Stimulated activated CD4-positive, alpha-beta T cell treated with anti-CD3 and anti-CD28 coated beads, TNF-alpha, amount 100 ng/mL, for 24 hours (primary cell): ENCODE measurements around the gene GPBP1.
"Not testable (repeated sequence)": the region's sequence is repeated elsewhere in the genome, so short reads cannot be mapped to it uniquely, and the experiment has no call there.

Experiments used
- DNase-seq, 3 experiments: peaks; one replicate each; pipeline ENCODE4 v3.0.0-alpha.2; 2020; ENCODE audit warnings: low read depth in 3 of 3

GPBP1 gene

DNA sequence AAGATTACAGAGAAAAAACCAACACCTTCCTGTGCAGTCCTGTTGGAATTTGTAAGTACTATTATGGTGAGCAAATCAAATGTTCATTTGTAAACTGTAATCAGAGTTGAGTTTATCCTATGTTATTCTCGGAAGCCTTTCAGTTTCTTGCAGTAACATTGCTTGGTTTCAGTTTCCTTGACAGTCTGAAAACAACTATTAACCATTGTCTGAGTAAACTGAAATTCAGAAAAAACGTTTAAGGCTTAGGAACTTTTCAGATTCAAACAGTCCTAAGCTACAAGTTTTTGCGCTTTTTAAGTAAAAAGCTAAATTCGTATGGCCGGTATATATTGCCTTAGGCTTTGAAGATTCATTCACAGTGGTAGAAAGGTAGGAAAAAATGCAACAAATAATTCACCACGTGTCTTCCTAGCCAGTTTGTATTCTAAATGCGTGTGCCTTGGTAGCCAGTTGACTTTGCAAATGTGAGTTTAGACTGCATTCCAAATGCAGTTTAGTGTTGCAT is 2.5 kb downstream of the GPBP1 start:
- no peak for DNase-seq

DNA sequence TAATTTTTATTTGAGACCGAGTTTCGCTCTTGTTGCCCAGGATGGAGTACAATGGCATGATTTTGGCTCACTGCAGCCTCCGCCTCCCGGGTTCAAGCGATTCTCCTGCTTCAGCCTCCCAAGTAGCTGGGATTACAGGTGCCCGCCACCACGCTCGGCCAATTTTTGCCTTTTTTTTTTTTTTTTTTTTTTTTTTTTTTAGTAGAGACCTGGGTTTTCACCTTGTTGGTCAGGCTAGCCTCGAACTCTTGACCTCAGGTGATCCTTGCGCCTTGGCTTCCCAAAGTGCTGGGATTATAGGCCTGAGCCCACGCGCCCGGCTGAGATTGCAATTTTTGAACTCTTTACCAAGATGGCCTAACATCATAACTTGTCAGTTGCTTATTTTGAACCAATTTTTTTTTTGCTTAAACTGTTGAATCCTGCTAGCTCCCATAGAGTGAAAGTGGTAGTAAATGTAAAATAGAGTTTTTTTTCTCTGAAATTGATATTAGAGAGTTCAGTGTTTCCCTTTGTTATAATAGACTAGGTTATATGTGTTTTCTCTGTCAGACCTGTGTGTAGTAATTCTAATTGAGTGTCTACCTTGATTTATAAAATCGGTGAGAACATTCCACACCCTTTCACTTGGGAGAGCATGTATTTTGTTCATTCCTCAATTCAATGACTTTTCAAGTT is 3.8 kb downstream of the GPBP1 start:
- DNase-seq = no peak

DNA sequence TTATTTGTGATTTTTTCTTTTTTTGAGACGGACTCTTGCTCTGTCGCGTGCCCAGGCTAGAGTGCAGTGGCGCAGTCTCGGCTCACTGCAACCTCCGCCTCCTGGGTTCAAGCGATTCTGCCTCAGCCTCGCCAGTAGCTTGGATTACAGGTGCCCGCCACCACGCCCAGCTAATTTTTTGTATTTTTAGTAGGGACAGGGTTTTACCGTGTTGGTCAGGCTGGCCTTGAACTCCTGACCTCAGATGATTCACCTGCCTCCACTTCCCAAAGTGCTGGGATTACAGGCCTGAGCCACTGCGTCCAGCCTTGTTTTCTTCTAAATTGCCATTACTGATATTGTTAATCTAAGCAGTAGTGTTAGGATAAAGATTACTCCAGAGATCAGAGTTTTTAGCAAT is 4.4 kb downstream of the GPBP1 start:
- DNase-seq = not testable (repeated sequence)

DNA sequence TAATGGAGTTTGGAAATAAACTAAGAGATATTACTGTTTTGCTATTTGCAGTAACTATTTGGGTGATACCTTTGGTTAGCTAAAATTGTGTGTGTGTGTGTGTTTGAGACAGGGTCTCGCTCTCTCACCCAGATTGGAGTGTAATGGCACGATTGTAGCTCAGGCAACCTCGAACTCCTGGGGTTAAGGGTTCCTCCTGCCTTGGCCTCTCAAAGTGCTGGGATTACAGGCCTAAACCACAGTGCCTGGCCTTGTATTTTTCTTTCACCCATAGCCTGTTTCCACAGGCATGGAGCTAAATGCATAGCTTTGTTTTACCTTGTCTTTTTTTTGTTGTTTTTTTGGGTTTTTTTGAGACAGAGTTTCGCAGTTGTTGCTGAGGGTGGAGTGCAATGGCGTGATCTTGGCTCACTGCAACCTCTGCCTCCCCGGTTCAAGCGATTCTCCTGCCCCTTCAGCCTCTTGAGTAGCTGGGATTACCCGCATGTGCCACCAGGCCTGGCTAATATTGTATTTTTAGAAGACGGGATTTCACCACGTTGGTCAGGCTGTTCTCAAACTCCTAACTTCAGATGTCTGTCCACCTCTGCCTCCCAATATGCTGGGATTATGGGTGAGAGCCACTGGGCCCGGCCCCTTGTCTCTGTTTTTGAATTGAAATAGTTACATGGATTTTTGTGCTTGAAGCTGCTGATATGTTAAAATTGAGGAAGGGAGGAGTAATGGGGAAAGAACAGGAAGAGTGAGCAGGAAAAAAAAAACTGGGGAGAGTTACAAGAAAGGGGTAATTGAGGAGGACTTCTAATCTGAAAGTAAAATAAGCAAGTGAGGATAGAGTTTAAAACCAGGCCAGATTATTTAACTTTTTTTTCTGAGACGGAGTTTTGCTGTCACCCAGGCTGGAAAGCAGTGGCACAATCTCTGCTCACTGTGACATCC is 5.7 kb downstream of the GPBP1 start:
- no peak for DNase-seq

DNA sequence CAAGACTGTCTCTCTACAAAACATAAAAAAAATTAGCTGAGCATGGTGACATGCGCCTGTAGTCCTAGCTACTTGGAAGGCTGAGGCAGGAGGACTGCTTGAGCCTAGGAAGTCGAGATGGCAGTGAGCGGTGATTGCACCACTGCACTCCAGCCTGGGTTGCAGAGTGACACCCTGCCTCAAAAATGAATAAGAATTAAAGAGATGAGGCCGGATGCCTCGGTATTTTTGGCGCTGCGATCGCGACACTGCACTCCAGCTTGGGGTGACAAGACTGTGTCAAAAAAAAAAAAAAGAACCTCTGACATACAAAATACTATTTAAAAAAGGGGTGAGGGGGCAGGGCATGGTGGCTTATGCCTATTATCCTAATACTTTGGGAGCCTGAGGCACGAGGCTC is 7.3 kb downstream of the GPBP1 start:
- DNase-seq = no peak

DNA sequence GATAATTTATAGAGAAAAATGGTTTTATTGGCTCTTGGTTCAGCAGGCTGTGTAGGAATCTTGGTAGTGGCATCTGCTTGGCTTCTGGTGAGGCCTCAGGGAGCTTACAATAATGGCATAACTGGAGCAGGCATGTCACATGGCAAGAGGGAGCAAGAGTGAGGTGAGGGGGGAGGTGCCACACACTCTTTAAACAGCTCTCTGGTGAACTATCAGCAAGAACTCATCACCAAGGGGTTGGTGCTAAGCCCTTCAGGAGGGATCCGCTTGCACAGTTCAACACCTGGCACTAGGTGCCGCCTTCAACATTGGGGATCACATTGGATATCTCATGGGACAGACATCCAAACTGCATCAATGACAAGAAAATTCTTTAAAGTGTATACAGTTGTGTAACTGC is 10.5 kb downstream of the GPBP1 start:
- DNase-seq = no peak

DNA sequence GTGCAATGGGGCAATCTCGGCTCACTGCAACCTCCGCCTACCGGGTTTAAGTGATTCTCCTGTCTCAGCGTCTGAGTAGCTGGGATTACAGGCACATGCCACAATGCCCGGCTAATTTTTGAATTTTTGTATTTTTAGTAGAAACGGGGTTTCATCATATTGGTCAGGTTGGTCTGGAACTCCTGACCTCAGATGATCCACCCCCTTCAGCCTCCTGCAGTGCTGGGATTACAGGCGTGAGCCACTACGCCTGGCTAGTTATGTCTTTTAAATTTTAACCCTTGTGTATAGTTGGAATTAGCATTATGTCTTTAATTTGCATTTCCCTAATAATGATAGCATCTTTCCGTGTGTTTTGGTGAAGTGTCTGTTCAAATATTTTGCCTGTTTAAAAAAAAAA is 11.5 kb downstream of the GPBP1 start:
- DNase-seq = no peak

DNA sequence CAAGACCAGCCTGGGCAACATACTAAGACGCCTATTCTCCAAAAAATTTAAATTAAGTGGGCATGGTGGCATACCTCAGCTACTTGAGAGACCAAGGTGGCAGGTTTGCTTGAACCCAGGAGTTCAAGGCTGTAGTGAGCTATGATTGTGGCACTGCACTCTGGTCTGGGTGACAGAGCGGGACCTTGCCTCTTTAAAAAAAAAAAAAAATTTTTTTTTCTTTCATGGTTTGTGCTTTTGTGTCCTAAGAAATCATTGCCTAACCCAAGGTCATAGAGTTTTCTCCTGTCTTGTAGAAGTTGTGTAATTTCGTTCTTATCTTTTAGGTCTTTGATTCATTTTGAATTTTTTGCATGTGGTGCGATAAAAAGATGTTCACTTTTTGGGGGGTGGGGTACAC is 12.3 kb downstream of the GPBP1 start:
- DNase-seq = no peak

DNA sequence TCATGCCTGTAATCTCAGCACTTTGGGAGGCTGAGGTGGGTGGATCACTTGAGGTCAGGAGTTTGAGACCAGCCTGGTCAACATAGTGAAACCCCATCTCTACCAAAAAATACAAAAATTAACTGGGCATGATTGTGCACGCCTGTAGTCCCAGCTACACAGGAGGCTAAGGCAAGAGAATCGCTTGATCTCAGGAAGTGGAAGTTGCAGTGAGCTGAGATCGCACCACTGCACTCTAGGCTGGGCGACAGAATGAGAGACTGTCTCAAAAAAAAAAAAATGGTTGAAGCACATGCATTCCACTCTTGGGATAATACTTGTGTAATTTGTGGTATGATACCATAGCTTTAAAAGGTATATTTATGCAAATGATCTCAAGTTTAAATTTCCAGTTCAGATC is 14.1 kb downstream of the GPBP1 start:
- DNase-seq = not testable (repeated sequence)

DNA sequence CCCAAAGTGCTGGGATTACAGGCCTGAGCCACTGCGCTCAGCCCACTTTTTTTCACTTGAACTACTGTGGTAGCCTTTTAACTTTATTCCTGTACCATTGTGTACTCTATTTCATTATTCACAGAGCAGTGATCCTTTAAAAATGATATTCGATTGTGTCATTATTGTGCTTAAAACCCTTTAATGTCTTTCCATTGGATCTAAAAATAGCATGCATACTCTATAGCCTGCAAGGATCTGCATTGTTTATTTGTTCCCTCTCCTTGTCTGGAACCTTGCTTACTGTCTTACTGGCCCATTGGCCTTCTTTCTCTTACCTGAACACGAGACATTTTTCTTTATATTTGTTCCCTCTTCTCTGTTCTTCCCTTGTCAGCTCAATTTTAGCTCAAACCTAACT is 15.7 kb downstream of the GPBP1 start:
- no peak for DNase-seq

DNA sequence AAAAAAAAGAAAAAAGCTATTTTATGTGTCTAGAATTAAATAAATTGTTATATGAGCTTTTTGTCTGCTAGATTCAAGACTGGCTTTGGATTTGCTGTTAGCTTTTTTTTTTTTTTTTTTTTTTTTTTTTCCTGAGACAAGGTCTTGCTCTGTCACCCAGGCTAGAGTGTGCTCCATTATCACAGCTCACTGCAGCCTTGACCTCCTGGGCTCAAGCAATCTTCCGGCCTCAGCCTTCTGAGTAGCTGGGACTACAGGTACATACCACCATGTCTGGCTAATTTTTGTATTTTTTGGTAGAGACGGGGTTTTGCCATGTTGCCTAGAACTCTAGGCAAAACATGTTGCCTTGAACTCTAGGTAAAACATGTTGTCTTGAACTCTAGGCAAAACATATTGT is 16.7 kb downstream of the GPBP1 start:
- no peak for DNase-seq

DNA sequence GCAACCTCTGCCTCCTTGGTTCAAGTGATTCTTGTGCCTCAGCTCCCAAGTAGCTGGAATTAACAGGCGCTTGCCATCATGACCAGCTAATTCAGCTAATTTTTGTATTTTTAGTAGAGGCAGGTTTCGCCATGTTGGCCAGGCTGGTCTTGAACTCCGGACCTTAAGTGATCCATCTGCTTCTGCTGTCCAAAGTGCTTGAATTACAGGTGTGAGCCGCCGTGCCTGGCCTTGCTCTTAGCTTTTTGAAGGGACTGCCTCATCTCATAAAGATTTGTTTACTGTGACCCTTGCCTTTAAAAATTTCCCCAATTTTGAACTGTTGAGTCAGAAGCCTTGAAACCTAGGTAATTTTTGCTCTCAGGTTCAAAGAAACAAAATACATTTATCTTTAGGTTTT is 17.3 kb downstream of the GPBP1 start:
- no peak for DNase-seq

DNA sequence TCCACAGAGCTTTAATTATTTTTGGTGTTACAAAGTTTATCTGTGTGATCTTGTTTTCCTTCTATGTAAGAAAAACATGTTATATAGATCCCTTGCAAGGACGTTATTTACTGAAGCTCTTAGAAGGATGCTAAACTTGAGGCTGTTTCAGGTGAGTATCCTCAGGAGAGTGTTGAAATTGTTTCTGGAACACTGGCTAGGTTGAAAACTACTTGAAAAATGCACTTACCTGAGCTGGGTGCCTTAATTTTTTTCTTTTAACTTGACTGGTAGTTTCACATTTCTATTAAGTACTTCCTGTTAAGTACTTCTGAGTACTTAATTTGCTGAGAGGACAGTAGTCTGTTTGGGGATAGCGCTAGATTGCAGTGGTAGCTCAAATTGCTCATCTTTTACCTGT is 18.1 kb downstream of the GPBP1 start:
- no peak for DNase-seq

DNA sequence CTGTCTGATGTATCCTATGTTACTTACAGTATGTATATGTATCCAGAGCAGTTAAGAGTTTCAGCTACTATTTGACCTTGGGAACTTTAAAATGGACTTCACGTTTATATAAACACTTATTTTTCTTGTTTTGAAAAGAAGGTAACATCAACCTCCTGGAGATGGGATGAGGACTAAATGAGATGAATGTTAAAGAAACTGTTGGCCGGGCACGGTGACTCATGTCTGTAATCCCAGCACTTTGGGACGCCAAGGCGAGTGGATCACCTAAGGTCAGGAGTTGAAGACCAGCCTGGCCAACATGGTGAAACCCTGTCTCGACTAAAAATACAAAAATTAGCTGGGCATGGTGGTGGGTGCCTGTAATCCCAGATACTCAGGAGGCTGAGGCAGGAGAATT is 19.0 kb downstream of the GPBP1 start:
- not testable (repeated sequence) for DNase-seq

DNA sequence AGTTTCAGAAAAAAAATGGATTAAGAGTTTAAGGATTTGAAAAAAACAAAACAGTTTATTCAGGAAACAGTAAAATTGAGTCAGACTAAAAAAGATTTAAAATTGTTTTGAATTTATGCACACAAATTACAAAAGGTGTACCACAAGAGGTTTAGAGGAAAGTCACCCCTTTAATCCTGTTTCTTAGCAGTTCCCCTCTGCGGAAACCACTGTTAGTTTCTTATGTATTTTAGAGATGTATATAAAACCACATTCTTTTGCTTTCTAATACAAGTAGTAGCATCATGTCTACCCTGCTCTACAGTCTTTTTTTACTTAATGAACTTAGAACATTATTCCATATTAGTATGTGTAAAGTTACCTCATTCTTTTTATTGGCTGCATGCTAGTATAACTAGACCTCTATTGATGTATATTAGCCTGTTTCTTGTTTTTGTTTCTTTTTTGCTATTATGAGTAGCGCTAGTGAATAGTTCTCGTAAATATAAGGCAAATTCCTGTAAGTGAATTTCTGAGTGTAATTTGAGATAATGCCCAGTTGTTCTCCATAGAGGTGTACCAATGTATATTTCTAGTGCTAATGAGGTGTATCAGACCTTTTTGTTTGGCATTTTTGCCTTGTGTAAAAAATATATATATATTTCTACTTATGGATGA is 20.0 kb downstream of the GPBP1 start:
- no peak for DNase-seq

DNA sequence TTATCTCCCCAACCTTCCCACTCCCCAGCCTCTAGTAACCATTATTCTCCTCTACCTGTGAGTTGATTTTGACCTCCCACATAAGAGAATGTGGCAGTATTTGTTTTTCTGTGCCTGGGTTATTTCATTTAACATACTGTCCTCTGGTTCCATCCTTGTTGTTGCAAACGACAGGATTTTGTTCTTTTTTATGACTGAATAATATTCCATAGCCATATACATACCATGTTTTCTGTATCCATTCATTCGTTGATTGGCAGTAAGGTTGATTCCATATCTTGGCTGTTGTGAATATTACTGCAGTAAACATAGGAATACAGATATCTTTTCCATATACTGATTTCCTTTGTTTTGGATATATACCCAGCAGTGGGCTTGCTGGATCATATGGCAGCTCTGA is 20.8 kb downstream of the GPBP1 start:
- no peak for DNase-seq

DNA sequence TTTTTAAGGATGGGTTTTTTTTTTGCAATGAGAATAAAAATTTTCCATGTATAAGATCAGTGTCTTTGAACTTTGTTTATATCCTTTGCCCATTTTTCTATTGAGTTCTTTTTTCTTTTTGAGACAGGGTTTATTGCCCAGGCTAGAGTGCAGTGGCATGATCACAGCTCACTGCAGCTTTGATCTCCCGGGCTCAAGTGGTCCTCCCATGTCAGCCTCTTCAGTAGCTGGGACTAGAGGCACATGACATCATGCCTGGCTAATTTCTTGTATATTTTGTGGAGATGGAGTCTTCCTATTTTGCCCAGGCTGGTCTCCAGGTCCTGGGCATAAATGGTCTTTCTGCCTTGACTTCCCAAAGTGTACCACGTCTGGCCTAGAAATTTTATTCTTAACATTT is 21.2 kb downstream of the GPBP1 start:
- DNase-seq = no peak

DNA sequence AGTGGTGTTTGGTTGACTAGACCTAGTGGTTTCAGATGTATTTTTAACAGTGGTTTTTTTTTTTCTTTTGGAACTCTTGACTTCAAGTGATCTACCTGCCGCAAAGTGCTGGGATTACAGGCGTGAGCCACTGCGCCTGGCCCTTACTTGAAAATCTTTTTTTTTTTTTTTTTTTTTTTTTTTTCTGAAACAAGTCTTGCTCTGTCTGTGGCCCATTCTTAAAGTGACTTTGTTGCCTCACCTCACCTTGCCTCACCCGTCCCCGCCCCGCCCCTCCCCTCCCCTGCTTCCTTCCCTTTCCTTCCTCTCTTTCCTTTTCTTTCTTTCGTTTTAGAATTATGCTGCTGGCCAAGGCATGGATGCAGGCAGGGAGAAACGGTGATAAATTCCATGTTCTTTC is 26.0 kb downstream of the GPBP1 start:
- no peak for DNase-seq

DNA sequence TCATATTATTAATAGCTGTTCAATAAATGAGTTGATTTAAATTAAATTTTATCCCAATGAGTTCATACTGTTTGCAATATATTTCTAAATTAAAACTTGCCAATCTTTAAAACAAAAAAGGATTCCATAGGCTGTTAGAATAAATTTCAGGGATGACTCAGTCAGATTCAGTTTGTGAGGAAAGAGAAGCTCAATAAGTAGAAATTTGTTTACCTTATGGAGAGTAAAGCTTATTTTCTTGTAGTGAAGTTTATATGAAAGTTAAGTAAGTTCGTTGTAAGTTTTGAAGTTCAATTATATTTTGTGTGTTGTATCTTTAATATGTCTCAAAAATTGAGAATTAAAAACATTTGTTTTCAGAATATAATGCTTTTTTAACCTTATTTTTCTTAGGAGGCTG is 29.0 kb downstream of the GPBP1 start:
- no peak for DNase-seq

DNA sequence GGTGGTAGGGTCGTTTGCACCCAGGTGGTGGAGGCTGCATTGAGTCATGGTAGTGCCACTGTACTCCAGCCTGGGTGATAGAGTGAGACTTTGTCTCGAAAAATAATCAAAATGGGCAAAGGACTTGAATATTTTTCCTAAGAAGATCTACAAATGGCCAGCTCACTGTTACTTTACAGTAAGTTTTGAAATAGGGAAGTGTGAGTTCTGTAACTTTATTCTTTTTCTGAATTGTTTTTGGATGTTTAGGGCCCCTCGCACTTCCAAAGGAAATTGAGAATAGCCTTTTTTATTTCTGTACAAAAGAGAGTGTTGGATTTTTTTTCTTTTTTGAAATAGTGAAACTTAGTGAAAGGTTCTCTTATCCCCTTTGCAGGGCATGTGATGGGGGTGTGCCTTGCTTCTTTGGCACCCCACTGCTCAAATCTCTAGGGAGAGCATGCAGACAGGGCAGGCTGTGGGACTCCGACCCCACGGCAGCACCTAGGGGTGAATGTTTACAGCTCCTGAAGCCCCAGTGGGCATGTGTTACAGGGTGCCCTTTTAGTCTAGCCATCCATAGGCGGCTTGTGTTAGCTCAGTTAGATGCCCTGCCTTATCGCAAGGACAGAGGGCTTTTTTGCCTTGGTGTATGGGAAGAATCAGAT is 33.3 kb downstream of the GPBP1 start:
- DNase-seq = no peak

DNA sequence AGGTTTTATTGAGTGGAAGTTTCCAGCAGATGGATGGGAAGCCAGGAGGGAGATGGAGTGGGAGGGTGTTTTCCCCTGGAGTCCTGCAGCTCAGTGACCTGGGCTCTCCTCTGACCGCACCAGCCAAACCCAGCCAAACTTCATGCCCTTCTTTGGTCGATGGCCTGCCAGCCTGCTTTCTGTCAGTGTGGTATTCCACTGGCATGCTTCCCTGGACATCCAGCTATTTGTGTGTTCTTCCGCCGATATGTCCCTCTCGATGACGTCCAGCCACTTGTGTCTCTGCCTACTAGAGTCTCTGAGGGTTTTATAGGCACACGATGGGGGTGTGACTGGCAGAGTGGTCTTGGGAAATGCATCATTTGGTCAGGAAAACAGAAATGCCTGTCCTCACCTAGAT is 33.8 kb downstream of the GPBP1 start:
- no peak for DNase-seq
